Measurements from ENCODE around the gene PRKCE.

Gene PRKCE

GRCh38 chr2:46227674-46228289 lies 576.3 kb downstream of the PRKCE start:
- no peak for DNase-seq (ENCODE audit: low read depth)

GRCh38 chr2:46229134-46230063 lies 577.9 kb downstream of the PRKCE start:
- DNase-seq (ENCODE audit: low read depth) = no peak

- DNase-seq (ENCODE audit: low read depth) = no peak
These were observed 578.7 kb downstream of the PRKCE start for GRCh38 chr2:46230115-46230571.

GRCh38 chr2:46230677-46231425 lies 579.4 kb downstream of the PRKCE start:
- DNase-seq (ENCODE audit: low read depth) = no peak

GRCh38 chr2:46231721-46232120 lies 580.2 kb downstream of the PRKCE start:
- no peak for DNase-seq (ENCODE audit: low read depth)

GRCh38 chr2:46232860-46233259 lies 581.4 kb downstream of the PRKCE start:
- DNase-seq (ENCODE audit: low read depth) = no peak

GRCh38 chr2:46236006-46236875 lies 584.8 kb downstream of the PRKCE start:
- no peak for DNase-seq (ENCODE audit: low read depth)

GRCh38 chr2:46236876-46237859 lies 585.7 kb downstream of the PRKCE start:
- no peak for DNase-seq (ENCODE audit: low read depth)

Data from stimulated activated CD4-positive, alpha-beta T cell treated with anti-CD3 and anti-CD28 coated beads, Interleukin-2, amount 100 ng/mL, for 4 hours (primary cell).